ENCODE data around the gene GAB3. TPM values are rescaled to one million over a fixed set of nuclear protein-coding genes. Genes with fewer than 3 reads are reported as not detected.
A peak's percentile ranks its signal among the peaks of the same experiment; 100 is the strongest.

GAB3 gene
- total and polyA plus RNA-seq, 2 donors: 5.0 to 7.6 TPM

DNA sequence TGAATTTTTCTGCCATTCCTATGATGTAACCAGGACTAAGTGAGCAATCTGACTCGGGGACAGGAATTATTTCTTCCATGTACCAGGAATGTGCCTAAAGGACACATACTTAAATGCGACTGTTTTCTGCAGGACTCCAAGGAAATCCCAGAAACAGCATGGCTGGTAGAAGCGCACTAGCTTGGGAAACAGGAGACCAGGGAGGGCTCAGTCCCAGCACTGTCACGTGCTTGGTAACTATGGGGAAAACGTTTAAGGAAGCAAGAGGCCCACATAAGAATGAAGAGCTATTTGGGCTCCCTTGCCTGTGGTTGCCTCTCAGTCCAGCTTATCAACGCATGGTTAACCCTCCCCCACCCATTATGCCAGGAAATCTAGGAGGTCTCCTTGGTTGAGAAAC is 34.8 kb upstream of the GAB3 start:
- Histone ChIP-seq H3K4me3 (ENCODE audit: low read length in 2 of 2) (no peak overlapping the region), H3K36me3 (ENCODE audit: control insufficient read depth in 2 of 2, insufficient read depth in 2 of 2, low read length in 1 of 2) (peaks cover 24 to 51% of the 10 kb centered on the region in 2 donors), H3K27ac (ENCODE audit: low read depth in 1 of 2, low read length in 1 of 2) (no peak overlapping the region), H3K9me3 (ENCODE audit: control insufficient read depth in 2 of 2, insufficient read depth in 1 of 2, low read length in 1 of 2) (no peaks in the 10 kb centered on the region), H3K4me1 (ENCODE audit: control insufficient read depth in 2 of 2, insufficient read depth in 2 of 2, low read length in 2 of 2) (peaks cover 0 to 31% of the 10 kb centered on the region in 2 donors), H3K27me3 (ENCODE audit: control insufficient read depth in 2 of 2, insufficient read depth in 1 of 2, low read length in 1 of 2) (no peaks in the 10 kb centered on the region)
- DNase-seq (ENCODE audit: low read depth in 6 of 9, low spot score in 9 of 9): no peak
- WGBS: 58% methylated on average over 6 of the region's 6 CpGs

DNA sequence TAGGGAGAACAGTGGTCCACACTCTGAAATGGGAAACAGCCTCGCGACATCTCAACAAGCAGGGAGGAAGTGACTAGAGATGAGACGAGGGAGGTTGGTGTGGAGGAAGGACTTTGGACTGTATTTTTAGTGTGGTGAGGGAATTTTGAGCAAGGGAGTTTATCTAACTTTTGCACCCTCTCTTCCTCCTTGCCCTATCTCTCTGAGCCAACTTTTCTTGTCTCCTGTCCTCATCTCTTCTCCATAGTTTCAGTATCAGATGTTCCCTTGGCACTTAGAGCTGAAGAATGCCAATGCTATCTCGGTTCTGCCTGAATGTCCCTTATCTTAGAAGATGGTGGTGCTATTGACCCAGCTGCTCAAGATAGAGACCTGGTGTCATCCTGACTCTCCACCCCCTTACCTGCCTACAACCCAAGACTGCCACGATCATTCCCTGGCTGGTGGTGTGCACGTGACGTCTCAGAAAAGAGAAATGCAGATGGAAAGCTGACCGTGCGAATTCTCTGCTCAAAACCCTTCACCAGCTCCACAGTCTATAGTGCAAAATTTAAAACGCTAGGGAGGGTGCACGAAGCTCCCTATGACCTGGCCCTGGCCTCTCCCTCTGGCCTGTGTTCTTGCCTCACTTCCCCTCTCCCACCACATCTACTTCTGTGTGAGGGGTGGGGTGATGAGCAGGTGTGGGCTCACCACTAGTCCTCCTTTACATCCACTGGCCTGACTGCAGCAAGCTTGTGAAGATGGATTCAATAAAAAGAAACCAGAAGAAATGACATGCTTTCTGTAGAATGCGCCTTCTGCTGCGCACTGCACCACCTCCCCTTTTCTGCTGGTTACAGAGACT is 33.5 kb upstream of the GAB3 start:
- 69% methylated on average over 13 of the region's 13 CpGs for WGBS
- peaks cover 0 to 31% of the 10 kb centered on the region in 2 donors for H3K4me1 ChIP-seq (ENCODE audit: control insufficient read depth in 2 of 2, insufficient read depth in 2 of 2, low read length in 2 of 2)
- peaks cover 31 to 51% of the 10 kb centered on the region in 2 donors for H3K36me3 ChIP-seq (ENCODE audit: control insufficient read depth in 2 of 2, insufficient read depth in 2 of 2, low read length in 1 of 2)
- no peak for DNase-seq (ENCODE audit: low read depth in 6 of 9, low spot score in 9 of 9)
- H3K4me3 ChIP-seq (ENCODE audit: low read length in 2 of 2): peak overlapping the region; percentile 5 to 34
- no peaks in the 10 kb centered on the region for H3K9me3 ChIP-seq (ENCODE audit: control insufficient read depth in 2 of 2, insufficient read depth in 1 of 2, low read length in 1 of 2)
- H3K27me3 ChIP-seq (ENCODE audit: control insufficient read depth in 2 of 2, insufficient read depth in 1 of 2, low read length in 1 of 2): no peaks in the 10 kb centered on the region
- peak overlapping the region; percentile 84 to 86 for H3K27ac ChIP-seq (ENCODE audit: low read depth in 1 of 2, low read length in 1 of 2)

- WGBS: 98% methylated on average over 9 of the region's 9 CpGs
- Histone ChIP-seq H3K9me3 (ENCODE audit: control insufficient read depth in 2 of 2, insufficient read depth in 1 of 2, low read length in 1 of 2) (no peaks in the 10 kb centered on the region), H3K27ac (ENCODE audit: low read depth in 1 of 2, low read length in 1 of 2) (no peak overlapping the region), H3K27me3 (ENCODE audit: control insufficient read depth in 2 of 2, insufficient read depth in 1 of 2, low read length in 1 of 2) (no peaks in the 10 kb centered on the region), H3K4me1 (ENCODE audit: control insufficient read depth in 2 of 2, insufficient read depth in 2 of 2, low read length in 2 of 2) (peaks cover 0 to 26% of the 10 kb centered on the region in 2 donors), H3K4me3 (ENCODE audit: low read length in 2 of 2) (no peak overlapping the region), H3K36me3 (ENCODE audit: control insufficient read depth in 2 of 2, insufficient read depth in 2 of 2, low read length in 1 of 2) (peaks cover 57 to 73% of the 10 kb centered on the region in 2 donors)
- no peak for DNase-seq (ENCODE audit: low read depth in 6 of 9, low spot score in 9 of 9)
These were observed 30.1 kb upstream of the GAB3 start for GRCh38 chrX:154780968-154781367.

- Histone ChIP-seq H3K4me3 (ENCODE audit: low read length in 2 of 2) (no peak overlapping the region), H3K4me1 (ENCODE audit: control insufficient read depth in 2 of 2, insufficient read depth in 2 of 2, low read length in 2 of 2) (peaks cover 0 to 11% of the 10 kb centered on the region in 2 donors), H3K27ac (ENCODE audit: low read depth in 1 of 2, low read length in 1 of 2) (no peak overlapping the region), H3K36me3 (ENCODE audit: control insufficient read depth in 2 of 2, insufficient read depth in 2 of 2, low read length in 1 of 2) (peaks cover 63 to 83% of the 10 kb centered on the region in 2 donors), H3K27me3 (ENCODE audit: control insufficient read depth in 2 of 2, insufficient read depth in 1 of 2, low read length in 1 of 2) (no peaks in the 10 kb centered on the region), H3K9me3 (ENCODE audit: control insufficient read depth in 2 of 2, insufficient read depth in 1 of 2, low read length in 1 of 2) (no peaks in the 10 kb centered on the region)
- WGBS: 98% methylated on average over 4 of the region's 4 CpGs
- no peak for DNase-seq (ENCODE audit: low read depth in 6 of 9, low spot score in 9 of 9)
These were observed 28.4 kb upstream of the GAB3 start for GRCh38 chrX:154779261-154779660.

- no peak overlapping the region for H3K4me3 ChIP-seq (ENCODE audit: low read length in 2 of 2)
- H3K9me3 ChIP-seq (ENCODE audit: control insufficient read depth in 2 of 2, insufficient read depth in 1 of 2, low read length in 1 of 2): no peaks in the 10 kb centered on the region
- no peak overlapping the region for H3K27ac ChIP-seq (ENCODE audit: low read depth in 1 of 2, low read length in 1 of 2)
- no peaks in the 10 kb centered on the region for H3K27me3 ChIP-seq (ENCODE audit: control insufficient read depth in 2 of 2, insufficient read depth in 1 of 2, low read length in 1 of 2)
- DNase-seq (ENCODE audit: low read depth in 6 of 9, low spot score in 9 of 9): no peak
- no peaks in the 10 kb centered on the region for H3K4me1 ChIP-seq (ENCODE audit: control insufficient read depth in 2 of 2, insufficient read depth in 2 of 2, low read length in 2 of 2)
- H3K36me3 ChIP-seq (ENCODE audit: control insufficient read depth in 2 of 2, insufficient read depth in 2 of 2, low read length in 1 of 2): peaks cover 66 to 85% of the 10 kb centered on the region in 2 donors
- WGBS: 98% methylated on average over 2 of the region's 2 CpGs
These were observed 25.9 kb upstream of the GAB3 start for GRCh38 chrX:154776753-154777152.

DNA sequence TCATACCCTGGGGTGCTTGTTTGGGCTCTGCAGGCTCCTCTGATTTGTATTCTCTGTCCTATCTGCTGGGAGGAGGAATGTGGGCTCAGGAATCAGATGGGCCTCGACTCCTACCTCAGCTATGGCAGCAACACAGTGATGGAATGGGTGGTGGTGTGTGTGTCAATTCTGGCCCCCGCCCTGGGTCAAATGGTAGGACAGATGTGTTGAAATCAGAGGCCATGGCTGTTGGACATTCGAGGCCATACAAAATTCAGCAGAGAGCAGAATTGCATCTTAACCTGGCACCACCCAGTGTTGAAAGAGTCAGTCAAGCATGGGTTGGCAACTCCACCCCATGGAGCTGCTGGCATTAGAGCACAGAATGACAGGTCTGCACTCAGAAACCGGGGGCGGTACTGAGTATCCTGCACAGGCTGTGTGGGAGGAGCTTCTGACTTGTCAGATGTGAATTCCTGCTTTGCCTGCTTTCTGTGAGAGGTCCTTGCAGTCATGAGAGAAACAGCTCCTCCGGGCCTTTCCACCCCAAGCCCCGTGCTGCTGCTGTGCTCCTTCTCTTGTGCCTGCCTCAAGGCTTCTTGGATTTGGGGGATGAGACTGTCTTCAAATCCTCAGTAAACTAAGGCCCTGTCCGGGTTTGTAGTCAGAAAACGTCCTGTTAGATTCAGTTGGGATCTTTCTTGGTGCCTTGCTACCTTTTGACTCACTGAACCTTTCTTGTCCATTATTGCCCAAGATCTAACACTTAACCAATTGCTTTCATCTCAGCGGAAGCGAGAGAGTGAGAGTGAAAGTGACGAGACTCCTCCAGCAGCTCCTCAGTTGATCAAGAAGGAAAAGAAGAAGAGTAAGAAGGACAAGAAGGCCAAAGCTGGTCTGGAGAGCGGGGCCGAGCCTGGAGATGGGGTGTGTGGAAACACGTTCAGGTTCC is 24.8 kb upstream of the GAB3 start:
- H3K4me3 ChIP-seq (ENCODE audit: low read length in 2 of 2): no peak overlapping the region
- no peaks in the 10 kb centered on the region for H3K4me1 ChIP-seq (ENCODE audit: control insufficient read depth in 2 of 2, insufficient read depth in 2 of 2, low read length in 2 of 2)
- no peak for DNase-seq (ENCODE audit: low read depth in 6 of 9, low spot score in 9 of 9)
- H3K27me3 ChIP-seq (ENCODE audit: control insufficient read depth in 2 of 2, insufficient read depth in 1 of 2, low read length in 1 of 2): no peaks in the 10 kb centered on the region
- H3K27ac ChIP-seq (ENCODE audit: low read depth in 1 of 2, low read length in 1 of 2): peak overlapping the region in 1 of 2 donors; percentile 18
- peaks cover 57 to 80% of the 10 kb centered on the region in 2 donors for H3K36me3 ChIP-seq (ENCODE audit: control insufficient read depth in 2 of 2, insufficient read depth in 2 of 2, low read length in 1 of 2)
- 96% methylated on average over 15 of the region's 15 CpGs for WGBS
- H3K9me3 ChIP-seq (ENCODE audit: control insufficient read depth in 2 of 2, insufficient read depth in 1 of 2, low read length in 1 of 2): no peaks in the 10 kb centered on the region

GRCh38 chrX:154774622-154775021 is 23.7 kb upstream of the GAB3 start:
- DNase-seq (ENCODE audit: low read depth in 6 of 9, low spot score in 9 of 9): no peak
- no peak overlapping the region for H3K27ac ChIP-seq (ENCODE audit: low read depth in 1 of 2, low read length in 1 of 2)
- WGBS: 94% methylated on average over 5 of the region's 5 CpGs
- no peak overlapping the region for H3K4me3 ChIP-seq (ENCODE audit: low read length in 2 of 2)
- H3K9me3 ChIP-seq (ENCODE audit: control insufficient read depth in 2 of 2, insufficient read depth in 1 of 2, low read length in 1 of 2): no peaks in the 10 kb centered on the region
- H3K36me3 ChIP-seq (ENCODE audit: control insufficient read depth in 2 of 2, insufficient read depth in 2 of 2, low read length in 1 of 2): peaks cover 57 to 81% of the 10 kb centered on the region in 2 donors
- no peaks in the 10 kb centered on the region for H3K27me3 ChIP-seq (ENCODE audit: control insufficient read depth in 2 of 2, insufficient read depth in 1 of 2, low read length in 1 of 2)
- H3K4me1 ChIP-seq (ENCODE audit: control insufficient read depth in 2 of 2, insufficient read depth in 2 of 2, low read length in 2 of 2): no peaks in the 10 kb centered on the region

- Histone ChIP-seq H3K27me3 (ENCODE audit: control insufficient read depth in 2 of 2, insufficient read depth in 1 of 2, low read length in 1 of 2) (no peaks in the 10 kb centered on the region), H3K9me3 (ENCODE audit: control insufficient read depth in 2 of 2, insufficient read depth in 1 of 2, low read length in 1 of 2) (peaks cover 0 to 6% of the 10 kb centered on the region in 2 donors), H3K4me3 (ENCODE audit: low read length in 2 of 2) (peak within 1 kb of the TSS; percentile 64 to 70), H3K36me3 (ENCODE audit: control insufficient read depth in 2 of 2, insufficient read depth in 2 of 2, low read length in 1 of 2) (peaks cover 18 to 30% of the 10 kb centered on the region in 2 donors), H3K4me1 (ENCODE audit: control insufficient read depth in 2 of 2, insufficient read depth in 2 of 2, low read length in 2 of 2) (peaks cover 0 to 12% of the 10 kb centered on the region in 2 donors), H3K27ac (ENCODE audit: low read depth in 1 of 2, low read length in 1 of 2) (peak within 1 kb of the TSS; percentile 94 to 96)
- peak; percentile 76 to 96 (median 89) for DNase-seq (ENCODE audit: low read depth in 6 of 9, low spot score in 9 of 9)
- WGBS: under 1% methylated on average over 84 of the region's 84 CpGs
These were observed 11.8 kb upstream of the GAB3 start, which contains the start of gene DKC1 for GRCh38 chrX:154762537-154763296. DKC1 (plus strand) TSS chrX:154762864; CDS start chrX:154762966, 102 bp downstream.

Data from thymus (tissue), 11 donors.